ENCODE measurements around the gene GDPD5. TPM values are rescaled to one million over a fixed set of nuclear protein-coding genes. Genes with fewer than 3 reads are reported as not detected.
A peak's percentile ranks its signal among the peaks of the same experiment; 100 is the strongest.

Gene GDPD5
- total and polyA plus RNA-seq, 9 of the 15 experiments (the other 6 are each of a cell fraction or from before 2014, with no cell fraction given) = 0.32 to 27.3 (median 8.0) TPM

DNA sequence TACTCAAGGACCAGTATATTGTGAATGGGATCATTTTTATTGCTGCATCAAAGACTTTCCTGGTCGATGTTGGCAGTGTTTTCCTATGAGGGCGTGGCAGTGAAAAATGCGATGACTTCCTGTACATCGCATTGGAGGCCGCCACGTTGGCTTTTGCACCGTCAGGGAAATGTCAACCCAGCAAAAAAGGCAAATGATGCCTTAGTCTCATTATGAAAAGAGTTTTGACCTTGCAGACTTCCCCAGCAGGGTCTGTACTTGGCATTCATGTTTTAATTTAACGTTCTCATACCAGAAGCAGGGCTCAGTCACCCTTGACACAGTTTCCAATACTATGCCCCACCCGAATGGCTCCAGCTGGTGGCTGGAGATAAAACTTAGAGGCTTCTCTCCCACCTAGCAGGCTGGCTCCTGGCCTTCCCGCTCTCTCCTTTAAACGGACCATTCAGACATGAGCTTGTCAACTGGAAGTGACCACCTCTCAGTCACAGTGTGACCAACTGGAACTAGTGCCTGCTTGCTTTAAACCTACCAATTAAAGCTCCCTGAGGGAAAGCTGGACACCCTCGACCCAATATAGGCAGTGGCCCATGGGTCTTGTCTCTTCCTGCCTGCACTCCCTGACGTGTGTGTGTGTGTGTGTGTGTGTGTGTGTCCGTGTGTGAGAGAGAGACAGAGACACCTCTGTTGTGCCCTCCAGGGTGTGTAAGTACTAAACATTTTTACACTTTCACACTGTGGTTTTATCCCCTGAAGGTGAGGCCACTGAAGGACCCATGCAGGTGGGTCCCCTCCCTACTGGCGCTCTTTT, 8.7 kb upstream of the GDPD5 start (continued):
- TF ChIP-seq, protein P1, sequence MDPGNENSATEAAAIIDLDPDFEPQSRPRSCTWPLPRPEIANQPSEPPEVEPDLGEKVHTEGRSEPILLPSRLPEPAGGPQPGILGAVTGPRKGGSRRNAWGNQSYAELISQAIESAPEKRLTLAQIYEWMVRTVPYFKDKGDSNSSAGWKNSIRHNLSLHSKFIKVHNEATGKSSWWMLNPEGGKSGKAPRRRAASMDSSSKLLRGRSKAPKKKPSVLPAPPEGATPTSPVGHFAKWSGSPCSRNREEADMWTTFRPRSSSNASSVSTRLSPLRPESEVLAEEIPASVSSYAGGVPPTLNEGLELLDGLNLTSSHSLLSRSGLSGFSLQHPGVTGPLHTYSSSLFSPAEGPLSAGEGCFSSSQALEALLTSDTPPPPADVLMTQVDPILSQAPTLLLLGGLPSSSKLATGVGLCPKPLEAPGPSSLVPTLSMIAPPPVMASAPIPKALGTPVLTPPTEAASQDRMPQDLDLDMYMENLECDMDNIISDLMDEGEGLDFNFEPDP (CRISPR knock-in tag; IDR thresholded peaks at IDR 0.05) = no peak
- no peak for TF ChIP-seq RFX1 (IDR thresholded peaks at IDR 0.05)
- TF ChIP-seq WHSC1 (IDR thresholded peaks at IDR 0.05; ENCODE audit: low read length) = no peak
- no peak for TF ChIP-seq BCL6 (CRISPR knock-in tag; IDR thresholded peaks at IDR 0.05)
- TF ChIP-seq, protein P2, sequence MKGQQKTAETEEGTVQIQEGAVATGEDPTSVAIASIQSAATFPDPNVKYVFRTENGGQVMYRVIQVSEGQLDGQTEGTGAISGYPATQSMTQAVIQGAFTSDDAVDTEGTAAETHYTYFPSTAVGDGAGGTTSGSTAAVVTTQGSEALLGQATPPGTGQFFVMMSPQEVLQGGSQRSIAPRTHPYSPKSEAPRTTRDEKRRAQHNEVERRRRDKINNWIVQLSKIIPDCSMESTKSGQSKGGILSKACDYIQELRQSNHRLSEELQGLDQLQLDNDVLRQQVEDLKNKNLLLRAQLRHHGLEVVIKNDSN (CRISPR knock-in tag; IDR thresholded peaks at IDR 0.05) = no peak; the same call in 1 of the 2 replicates
- TF ChIP-seq, protein P3, sequence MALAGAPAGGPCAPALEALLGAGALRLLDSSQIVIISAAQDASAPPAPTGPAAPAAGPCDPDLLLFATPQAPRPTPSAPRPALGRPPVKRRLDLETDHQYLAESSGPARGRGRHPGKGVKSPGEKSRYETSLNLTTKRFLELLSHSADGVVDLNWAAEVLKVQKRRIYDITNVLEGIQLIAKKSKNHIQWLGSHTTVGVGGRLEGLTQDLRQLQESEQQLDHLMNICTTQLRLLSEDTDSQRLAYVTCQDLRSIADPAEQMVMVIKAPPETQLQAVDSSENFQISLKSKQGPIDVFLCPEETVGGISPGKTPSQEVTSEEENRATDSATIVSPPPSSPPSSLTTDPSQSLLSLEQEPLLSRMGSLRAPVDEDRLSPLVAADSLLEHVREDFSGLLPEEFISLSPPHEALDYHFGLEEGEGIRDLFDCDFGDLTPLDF (CRISPR knock-in tag; IDR thresholded peaks at IDR 0.05) = peak; percentile 97
- TF ChIP-seq, protein P4, sequence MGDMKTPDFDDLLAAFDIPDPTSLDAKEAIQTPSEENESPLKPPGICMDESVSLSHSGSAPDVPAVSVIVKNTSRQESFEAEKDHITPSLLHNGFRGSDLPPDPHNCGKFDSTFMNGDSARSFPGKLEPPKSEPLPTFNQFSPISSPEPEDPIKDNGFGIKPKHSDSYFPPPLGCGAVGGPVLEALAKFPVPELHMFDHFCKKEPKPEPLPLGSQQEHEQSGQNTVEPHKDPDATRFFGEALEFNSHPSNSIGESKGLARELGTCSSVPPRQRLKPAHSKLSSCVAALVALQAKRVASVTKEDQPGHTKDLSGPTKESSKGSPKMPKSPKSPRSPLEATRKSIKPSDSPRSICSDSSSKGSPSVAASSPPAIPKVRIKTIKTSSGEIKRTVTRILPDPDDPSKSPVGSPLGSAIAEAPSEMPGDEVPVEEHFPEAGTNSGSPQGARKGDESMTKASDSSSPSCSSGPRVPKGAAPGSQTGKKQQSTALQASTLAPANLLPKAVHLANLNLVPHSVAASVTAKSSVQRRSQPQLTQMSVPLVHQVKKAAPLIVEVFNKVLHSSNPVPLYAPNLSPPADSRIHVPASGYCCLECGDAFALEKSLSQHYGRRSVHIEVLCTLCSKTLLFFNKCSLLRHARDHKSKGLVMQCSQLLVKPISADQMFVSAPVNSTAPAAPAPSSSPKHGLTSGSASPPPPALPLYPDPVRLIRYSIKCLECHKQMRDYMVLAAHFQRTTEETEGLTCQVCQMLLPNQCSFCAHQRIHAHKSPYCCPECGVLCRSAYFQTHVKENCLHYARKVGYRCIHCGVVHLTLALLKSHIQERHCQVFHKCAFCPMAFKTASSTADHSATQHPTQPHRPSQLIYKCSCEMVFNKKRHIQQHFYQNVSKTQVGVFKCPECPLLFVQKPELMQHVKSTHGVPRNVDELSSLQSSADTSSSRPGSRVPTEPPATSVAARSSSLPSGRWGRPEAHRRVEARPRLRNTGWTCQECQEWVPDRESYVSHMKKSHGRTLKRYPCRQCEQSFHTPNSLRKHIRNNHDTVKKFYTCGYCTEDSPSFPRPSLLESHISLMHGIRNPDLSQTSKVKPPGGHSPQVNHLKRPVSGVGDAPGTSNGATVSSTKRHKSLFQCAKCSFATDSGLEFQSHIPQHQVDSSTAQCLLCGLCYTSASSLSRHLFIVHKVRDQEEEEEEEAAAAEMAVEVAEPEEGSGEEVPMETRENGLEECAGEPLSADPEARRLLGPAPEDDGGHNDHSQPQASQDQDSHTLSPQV (IDR thresholded peaks at IDR 0.05) = peak; percentile 83
- 0 out of 4 replicates have a peak, but pooled peaks of 1 of the 2 experiments have one; percentile 29 for TF ChIP-seq NONO (IDR thresholded peaks at IDR 0.05; ENCODE audit: low read depth in 2 of 2, low read length in 1 of 2)
- TF ChIP-seq, protein P5, sequence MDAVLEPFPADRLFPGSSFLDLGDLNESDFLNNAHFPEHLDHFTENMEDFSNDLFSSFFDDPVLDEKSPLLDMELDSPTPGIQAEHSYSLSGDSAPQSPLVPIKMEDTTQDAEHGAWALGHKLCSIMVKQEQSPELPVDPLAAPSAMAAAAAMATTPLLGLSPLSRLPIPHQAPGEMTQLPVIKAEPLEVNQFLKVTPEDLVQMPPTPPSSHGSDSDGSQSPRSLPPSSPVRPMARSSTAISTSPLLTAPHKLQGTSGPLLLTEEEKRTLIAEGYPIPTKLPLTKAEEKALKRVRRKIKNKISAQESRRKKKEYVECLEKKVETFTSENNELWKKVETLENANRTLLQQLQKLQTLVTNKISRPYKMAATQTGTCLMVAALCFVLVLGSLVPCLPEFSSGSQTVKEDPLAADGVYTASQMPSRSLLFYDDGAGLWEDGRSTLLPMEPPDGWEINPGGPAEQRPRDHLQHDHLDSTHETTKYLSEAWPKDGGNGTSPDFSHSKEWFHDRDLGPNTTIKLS (IDR thresholded peaks at IDR 0.05; ENCODE audit: borderline replicate concordance, low read depth) = peak; percentile 93
- TF ChIP-seq ZEB2 (IDR thresholded peaks at IDR 0.05) = peak; percentile 55; the same call in 1 of the 2 replicates
- TF ChIP-seq NFIC (IDR thresholded peaks at IDR 0.05) = peak; percentile 84
- peak; percentile 69 for TF ChIP-seq NCOA6 (IDR thresholded peaks at IDR 0.05)
- TF ChIP-seq, protein P6, sequence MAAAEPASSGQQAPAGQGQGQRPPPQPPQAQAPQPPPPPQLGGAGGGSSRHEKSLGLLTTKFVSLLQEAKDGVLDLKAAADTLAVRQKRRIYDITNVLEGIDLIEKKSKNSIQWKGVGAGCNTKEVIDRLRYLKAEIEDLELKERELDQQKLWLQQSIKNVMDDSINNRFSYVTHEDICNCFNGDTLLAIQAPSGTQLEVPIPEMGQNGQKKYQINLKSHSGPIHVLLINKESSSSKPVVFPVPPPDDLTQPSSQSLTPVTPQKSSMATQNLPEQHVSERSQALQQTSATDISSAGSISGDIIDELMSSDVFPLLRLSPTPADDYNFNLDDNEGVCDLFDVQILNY (CRISPR knock-in tag; IDR thresholded peaks at IDR 0.05) = no peak
